HG02798 (cell line): Measurements from ENCODE around the gene TSKS.

ENCODE experiments used
- ATAC-seq: cut with Tn5 transposase; IDR thresholded peaks from one replicate; pipeline ENCODE4 v1.9.1; 2021; ENCODE audit warnings: mild to moderate bottlenecking; ENCODE audit not compliant: unreplicated experiment, poor library complexity

The TSKS gene, protein sequence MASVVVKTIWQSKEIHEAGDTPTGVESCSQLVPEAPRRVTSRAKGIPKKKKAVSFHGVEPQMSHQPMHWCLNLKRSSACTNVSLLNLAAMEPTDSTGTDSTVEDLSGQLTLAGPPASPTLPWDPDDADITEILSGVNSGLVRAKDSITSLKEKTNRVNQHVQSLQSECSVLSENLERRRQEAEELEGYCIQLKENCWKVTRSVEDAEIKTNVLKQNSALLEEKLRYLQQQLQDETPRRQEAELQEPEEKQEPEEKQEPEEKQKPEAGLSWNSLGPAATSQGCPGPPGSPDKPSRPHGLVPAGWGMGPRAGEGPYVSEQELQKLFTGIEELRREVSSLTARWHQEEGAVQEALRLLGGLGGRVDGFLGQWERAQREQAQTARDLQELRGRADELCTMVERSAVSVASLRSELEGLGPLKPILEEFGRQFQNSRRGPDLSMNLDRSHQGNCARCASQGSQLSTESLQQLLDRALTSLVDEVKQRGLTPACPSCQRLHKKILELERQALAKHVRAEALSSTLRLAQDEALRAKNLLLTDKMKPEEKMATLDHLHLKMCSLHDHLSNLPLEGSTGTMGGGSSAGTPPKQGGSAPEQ

GRCh38 chr19:49763230-49763629, at the start of gene TSKS:
TSKS (minus strand) TSS chr19:49763306; CDS start chr19:49763247, 59 bp downstream.
- no peak for ATAC-seq

DNA sequence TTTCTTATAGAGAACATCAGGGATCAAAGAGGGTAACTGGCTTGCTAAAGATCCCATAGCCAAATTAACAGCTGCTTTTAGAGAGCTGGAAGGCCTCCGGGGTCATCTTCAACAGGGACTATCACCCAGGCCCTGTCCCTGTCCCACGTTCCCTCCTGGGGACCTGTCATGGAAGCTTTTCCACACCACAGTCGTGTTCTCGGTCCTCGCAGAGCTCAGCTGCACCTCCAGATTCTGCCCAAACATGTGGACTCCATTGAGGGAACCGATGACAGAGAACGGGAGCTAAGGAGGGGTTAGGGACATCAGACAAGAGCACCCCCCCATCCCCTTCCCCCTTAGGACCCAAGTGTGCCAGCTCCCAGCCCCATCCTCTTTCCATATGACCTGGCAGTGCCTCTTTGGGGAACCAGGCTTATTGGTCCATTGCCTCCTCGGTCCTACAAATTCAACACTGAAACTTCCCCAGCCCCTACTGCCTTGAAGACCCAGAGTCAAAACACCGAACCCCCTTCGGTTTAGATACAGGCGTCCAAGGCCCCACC, 49.4 kb upstream of the TSKS start:
- ATAC-seq: no peak

GRCh38 chr19:49811328-49811727, 48.2 kb upstream of the TSKS start:
- no peak for ATAC-seq

GRCh38 chr19:49809941-49810389, 46.9 kb upstream of the TSKS start:
- no peak for ATAC-seq

GRCh38 chr19:49809160-49809940, 46.2 kb upstream of the TSKS start:
- no peak for ATAC-seq

GRCh38 chr19:49808711-49809159, 45.6 kb upstream of the TSKS start:
- ATAC-seq: no peak

DNA sequence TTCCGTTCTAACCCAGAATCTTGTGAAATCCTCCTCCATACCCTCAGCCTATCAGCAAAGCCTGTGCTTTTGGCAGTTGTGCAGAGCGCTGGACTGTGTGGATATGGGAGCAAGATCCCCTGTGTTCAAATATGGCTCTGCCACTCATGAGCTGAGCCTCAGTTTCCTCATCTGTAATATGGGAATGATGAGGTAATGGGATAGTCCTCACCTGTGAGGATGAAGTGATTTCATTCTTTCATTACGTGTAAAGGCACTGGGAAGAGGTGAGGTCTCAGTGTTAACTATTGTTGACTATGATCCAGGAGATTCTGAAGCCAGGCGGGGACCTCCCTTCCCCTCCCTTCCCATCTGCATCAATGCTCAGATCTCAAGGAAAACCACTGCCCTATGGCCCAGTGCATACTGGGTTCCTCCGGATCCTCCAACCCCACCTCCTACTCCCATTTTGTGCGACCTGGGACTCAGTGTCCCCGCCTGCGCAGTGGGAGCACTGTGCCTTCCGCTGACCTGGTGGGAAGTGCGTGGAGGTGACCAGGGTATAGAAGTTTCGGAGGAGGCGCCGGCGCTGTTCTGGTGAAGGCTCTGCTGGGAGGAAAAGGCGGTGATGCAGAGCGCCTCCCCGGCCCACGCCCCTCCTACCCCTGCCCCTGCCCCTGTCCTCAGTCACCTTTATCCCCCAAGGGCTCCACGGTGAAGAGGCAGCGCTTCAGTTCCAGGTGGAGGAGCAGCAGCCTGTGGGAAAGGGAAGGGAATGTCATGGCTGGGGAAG, 45.0 kb upstream of the TSKS start:
- no peak for ATAC-seq

DNA sequence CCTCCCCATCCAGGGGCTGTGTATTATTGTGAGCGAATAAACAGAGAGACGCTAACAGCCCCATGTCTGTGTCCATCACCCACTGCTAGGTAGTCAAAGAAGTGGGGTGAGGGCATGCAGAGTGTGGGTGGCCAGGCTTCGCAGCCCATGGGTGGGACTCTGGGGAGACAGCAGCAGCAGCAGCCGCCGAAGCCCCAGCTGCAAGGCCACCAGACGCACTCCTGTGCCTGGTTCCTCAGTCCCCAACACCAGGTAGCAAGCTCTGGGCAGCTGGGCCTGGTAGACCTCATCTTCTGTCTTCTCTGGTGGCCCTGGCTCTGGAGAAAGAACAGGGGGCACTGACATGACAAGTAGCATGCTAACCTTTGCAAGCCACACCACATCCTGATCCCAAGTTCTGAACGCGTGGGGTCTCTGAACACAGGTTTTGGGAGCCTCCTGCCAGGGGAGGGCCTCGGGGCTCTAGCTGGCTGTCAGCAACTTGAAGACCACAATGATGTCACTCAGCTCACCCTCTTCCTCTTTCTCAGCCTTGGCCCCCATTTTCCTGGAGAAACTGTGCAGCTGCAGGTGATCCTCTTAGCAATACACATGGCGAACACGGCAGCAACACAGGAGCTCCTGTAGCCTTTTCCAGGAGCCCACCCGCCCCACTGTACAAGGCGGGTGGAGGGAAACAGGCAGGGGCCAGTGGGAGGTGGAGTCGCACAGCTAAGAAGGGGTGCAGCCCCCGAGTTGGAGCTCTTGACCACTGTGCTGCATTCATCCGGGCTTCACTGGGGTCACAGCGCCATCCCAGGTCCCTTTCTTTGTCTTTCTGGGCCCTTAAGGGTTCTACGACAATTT, 44.2 kb upstream of the TSKS start:
- ATAC-seq: no peak

- no peak for ATAC-seq
Measured at GRCh38 chr19:49806620-49806959, 43.5 kb upstream of the TSKS start.

- no peak for ATAC-seq
Measured at GRCh38 chr19:49805822-49806619, 42.9 kb upstream of the TSKS start.

GRCh38 chr19:49803529-49803856, 40.4 kb upstream of the TSKS start:
- ATAC-seq: no peak

GRCh38 chr19:49802836-49803528, 39.9 kb upstream of the TSKS start:
- ATAC-seq: no peak

- no peak for ATAC-seq
Measured at GRCh38 chr19:49801966-49802661, 39.0 kb upstream of the TSKS start.

DNA sequence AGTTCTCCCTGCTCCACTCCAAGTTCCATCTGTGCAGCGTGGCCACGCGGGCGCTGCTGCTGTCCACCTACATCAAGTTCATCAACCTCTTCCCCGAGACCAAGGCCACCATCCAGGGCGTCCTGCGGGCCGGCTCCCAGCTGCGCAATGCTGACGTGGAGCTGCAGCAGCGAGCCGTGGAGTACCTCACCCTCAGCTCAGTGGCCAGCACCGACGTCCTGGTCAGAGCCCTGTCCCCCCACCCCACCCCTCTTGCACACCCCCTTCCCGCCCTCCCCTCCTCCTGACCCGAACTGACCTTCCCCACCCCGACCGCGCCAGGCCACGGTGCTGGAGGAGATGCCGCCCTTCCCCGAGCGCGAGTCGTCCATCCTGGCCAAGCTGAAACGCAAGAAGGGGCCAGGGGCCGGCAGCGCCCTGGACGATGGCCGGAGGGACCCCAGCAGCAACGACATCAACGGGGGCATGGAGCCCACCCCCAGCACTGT, 38.3 kb upstream of the TSKS start:
- no peak for ATAC-seq

DNA sequence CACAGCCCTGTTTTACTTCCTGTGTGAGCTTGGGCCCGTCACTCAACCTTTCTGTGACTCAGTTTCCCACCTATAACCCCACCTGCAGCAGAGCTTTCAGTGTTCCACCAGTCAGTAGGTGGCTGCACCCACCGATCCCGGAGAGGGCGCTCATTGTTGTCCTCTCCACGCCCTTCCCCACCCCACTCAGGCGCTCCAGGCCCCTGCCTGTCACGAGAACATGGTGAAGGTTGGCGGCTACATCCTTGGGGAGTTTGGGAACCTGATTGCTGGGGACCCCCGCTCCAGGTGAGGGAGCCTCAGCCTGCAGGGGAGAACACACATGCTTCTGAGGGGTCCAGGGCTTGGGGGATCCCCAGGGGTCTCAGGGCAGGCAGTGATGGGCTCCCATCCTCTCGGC, 37.7 kb upstream of the TSKS start:
- ATAC-seq: no peak

- ATAC-seq: no peak
Measured at GRCh38 chr19:49799798-49800376, 36.8 kb upstream of the TSKS start.

- no peak for ATAC-seq
Measured at GRCh38 chr19:49799271-49799797, 36.2 kb upstream of the TSKS start.
